ENCODE measurements around the gene PRIM1.
A peak's percentile ranks its signal among the peaks of the same experiment; 100 is the strongest.
"Not testable (repeated sequence)": the region's sequence is repeated elsewhere in the genome, so short reads cannot be mapped to it uniquely, and the experiment has no call there.

The PRIM1 gene

GRCh38 chr12:56751712-56752598, at the start of gene PRIM1:
Gene PRIM1, minus strand, starts transcription at chr12:56752323. Its CDS starts 25 bp downstream, at chr12:56752298.
- DNase-seq: peak; percentile 83

- DNase-seq: no peak
Measured at GRCh38 chr12:56800221-56800620, 48.1 kb upstream of the PRIM1 start.

GRCh38 chr12:56799345-56799744, 47.2 kb upstream of the PRIM1 start:
- DNase-seq: not testable (repeated sequence)

- not testable (repeated sequence) for DNase-seq
Measured at GRCh38 chr12:56795791-56796190, 43.7 kb upstream of the PRIM1 start.

- DNase-seq: not testable (repeated sequence)
Measured at GRCh38 chr12:56795046-56795562, 43.0 kb upstream of the PRIM1 start.

- DNase-seq: not testable (repeated sequence)
Measured at GRCh38 chr12:56793124-56793523, 41.0 kb upstream of the PRIM1 start.

- no peak for DNase-seq
Measured at GRCh38 chr12:56792678-56793077, 40.6 kb upstream of the PRIM1 start.

GRCh38 chr12:56789429-56789828, 37.3 kb upstream of the PRIM1 start:
- DNase-seq: not testable (repeated sequence)

GRCh38 chr12:56787498-56787897, 35.4 kb upstream of the PRIM1 start:
- no peak for DNase-seq

- no peak for DNase-seq
Measured at GRCh38 chr12:56785874-56786273, 33.8 kb upstream of the PRIM1 start.

GRCh38 chr12:56785141-56785865, 33.2 kb upstream of the PRIM1 start:
- no peak for DNase-seq

GRCh38 chr12:56781726-56782125, 29.6 kb upstream of the PRIM1 start:
- DNase-seq: no peak

- DNase-seq: no peak
Measured at GRCh38 chr12:56778756-56779155, 26.6 kb upstream of the PRIM1 start.

- no peak for DNase-seq
Measured at GRCh38 chr12:56776654-56777053, 24.5 kb upstream of the PRIM1 start.

GRCh38 chr12:56775638-56776037, 23.5 kb upstream of the PRIM1 start:
- peak; percentile 75 for DNase-seq

- DNase-seq: no peak
Measured at GRCh38 chr12:56773113-56773512, 21.0 kb upstream of the PRIM1 start.

GRCh38 chr12:56772625-56773024, 20.5 kb upstream of the PRIM1 start:
- no peak for DNase-seq

GRCh38 chr12:56769868-56770267, 17.7 kb upstream of the PRIM1 start:
- DNase-seq: no peak

- no peak for DNase-seq
Measured at GRCh38 chr12:56768424-56768823, 16.3 kb upstream of the PRIM1 start.

GRCh38 chr12:56766535-56766934, 14.4 kb upstream of the PRIM1 start:
- peak; percentile 74 for DNase-seq

GRCh38 chr12:56763753-56764657, 11.9 kb upstream of the PRIM1 start:
- no peak for DNase-seq

GRCh38 chr12:56761812-56762211, 9.7 kb upstream of the PRIM1 start:
- no peak for DNase-seq

- DNase-seq: no peak
Measured at GRCh38 chr12:56760460-56760859, 8.3 kb upstream of the PRIM1 start.

Data from inflammatory macrophage treated with lipopolysaccharide for 4 hours (primary cell).